Smooth muscle cell (in vitro differentiated cells): ENCODE data around the gene RPTOR. TPM values are rescaled to one million over a fixed set of nuclear protein-coding genes. Genes with fewer than 3 reads are reported as not detected.

Source experiments
- DNase-seq: peaks from one replicate; lab custom pipeline; 2025; ENCODE audit not compliant: unreplicated experiment; lab: John Stamatoyannopoulos, UW
- H2AFZ ChIP-seq: fragments of 200-600 bp; sonication (generic); 2 replicates; pipeline ENCODE4 v1.6.0; 2016; ENCODE audit warnings: antibody characterized with exemption, low read depth, mild to moderate bottlenecking
- H3F3A ChIP-seq: fragments of 200-600 bp; sonication (generic); 2 replicates; pipeline ENCODE4 v1.6.0; 2017; ENCODE audit warnings: antibody characterized with exemption, low read depth
- H3K27ac ChIP-seq: fragments of 200-600 bp; sonication (generic); 2 replicates; pipeline ENCODE4 v1.5.1; 2016; ENCODE audit warnings: low read depth, mild to moderate bottlenecking
- H3K27me3 ChIP-seq: fragments of 200-600 bp; sonication (generic); 2 replicates; pipeline ENCODE4 v1.6.1; 2016; ENCODE audit warnings: low read depth, mild to moderate bottlenecking
- H3K36me3 ChIP-seq: fragments of 200-600 bp; sonication (generic); 2 replicates; pipeline ENCODE4 v1.5.1; 2016; ENCODE audit warnings: low read depth
- H3K4me1 ChIP-seq: fragments of 200-600 bp; sonication (generic); 2 replicates; pipeline ENCODE4 v1.5.1; 2016; ENCODE audit warnings: low read depth
- H3K4me2 ChIP-seq: fragments of 200-600 bp; sonication (generic); 2 replicates; pipeline ENCODE4 v1.6.0; 2016; ENCODE audit warnings: mild to moderate bottlenecking
- H3K4me3 ChIP-seq: fragments of 200-600 bp; sonication (generic); 2 replicates; pipeline ENCODE4 v1.5.1; 2016; ENCODE audit warnings: mild to moderate bottlenecking
- H3K79me2 ChIP-seq: fragments of 200-600 bp; sonication (generic); 2 replicates; pipeline ENCODE4 v1.6.0; 2016; ENCODE audit warnings: low read depth, mild to moderate bottlenecking
- H3K9ac ChIP-seq: fragments of 200-600 bp; sonication (generic); 2 replicates; pipeline ENCODE4 v1.6.0; 2016; ENCODE audit warnings: low read depth
- H3K9me3 ChIP-seq: fragments of 200-600 bp; sonication (generic); replicated peaks from 2 replicates; pipeline ENCODE4 v1.5.1; 2016; ENCODE audit warnings: low read depth
- H4K20me1 ChIP-seq: fragments of 200-600 bp; sonication (generic); 2 replicates; pipeline ENCODE4 v1.6.0; 2016; ENCODE audit warnings: low read depth
- CTCF ChIP-seq: fragments of 200-600 bp; sonication (generic); IDR thresholded peaks from 2 replicates; pipeline ENCODE4 v1.5.1; 2017; ENCODE audit warnings: borderline replicate concordance, mild to moderate bottlenecking, antibody characterized with exemption; ENCODE audit not compliant: insufficient read depth, poor library complexity, severe bottlenecking
- WGBS: methylation state at CpG from one replicate; pipeline ENCODE4 v1.1.7; 2016; ENCODE audit warnings: low lambda C conversion rate; 5-methylcytosine and 5-hydroxymethylcytosine counted together
- polyA plus RNA-seq: library from polyadenylated mRNA; unstranded; fragments of >200 nt; fragmentation: Nextera tagmentation; extraction: Ambion mirVana; gene quantifications from 2 replicates; pipeline ENCODE4 v1.2.1, GENCODE V29; 2016
- total RNA-seq: library from RNA; depleted of rRNA; stranded (reverse); fragments of >200 nt; gene quantifications from 2 replicates; pipeline ENCODE4 v1.2.3, GENCODE V29; 2014

The RPTOR gene
- total and polyA plus RNA-seq, 2 experiments from 2014 or later, result 10.6 to 12.2 TPM

- Histone ChIP-seq H3K36me3 (no peaks in the 10 kb centered on the region), H3K9me3 (no peaks in the 10 kb centered on the region), H4K20me1 (no peaks in the 10 kb centered on the region), H3K27me3 (no peaks in the 10 kb centered on the region), H3K27ac (no peak overlapping the region), H3K79me2 (no peaks in the 10 kb centered on the region), H3K4me3 (no peak overlapping the region), H3K4me2 (no peak overlapping the region), H3K9ac (no peak overlapping the region), H3F3A (peaks cover 5% of the 10 kb centered on the region), H3K4me1 (no peaks in the 10 kb centered on the region), H2AFZ (no peak overlapping the region)
- no peak for DNase-seq
- no peak for TF ChIP-seq CTCF
- 71% methylated on average over 25 of the region's 28 CpGs for WGBS
Observed at GRCh38 chr17:80526116-80526910, 18.3 kb upstream of the RPTOR start.

- Histone ChIP-seq H3K4me1 (no peaks in the 10 kb centered on the region), H3K9ac (no peak overlapping the region), H3K27me3 (no peaks in the 10 kb centered on the region), H4K20me1 (no peaks in the 10 kb centered on the region), H3K9me3 (no peaks in the 10 kb centered on the region), H2AFZ (no peak overlapping the region), H3K36me3 (no peaks in the 10 kb centered on the region), H3K4me3 (no peak overlapping the region), H3K27ac (no peak overlapping the region), H3F3A (peaks cover 5% of the 10 kb centered on the region), H3K79me2 (no peaks in the 10 kb centered on the region), H3K4me2 (no peak overlapping the region)
- DNase-seq, result no peak
- 78% methylated on average over 21 of the region's 21 CpGs for WGBS
- no peak for TF ChIP-seq CTCF
Observed at GRCh38 chr17:80527016-80527645, 17.5 kb upstream of the RPTOR start.

- H3K79me2 ChIP-seq, result no peaks in the 10 kb centered on the region
- TF ChIP-seq CTCF, result no peak
- no peaks in the 10 kb centered on the region for H4K20me1 ChIP-seq
- H3K9me3 ChIP-seq, result no peaks in the 10 kb centered on the region
- WGBS, result 89% methylated on average over 8 of the region's 8 CpGs
- H3K27me3 ChIP-seq, result no peaks in the 10 kb centered on the region
- no peak overlapping the region for H2AFZ ChIP-seq
- no peak overlapping the region for H3K4me3 ChIP-seq
- no peak overlapping the region for H3K27ac ChIP-seq
- no peaks in the 10 kb centered on the region for H3K4me1 ChIP-seq
- peaks cover 5% of the 10 kb centered on the region for H3F3A ChIP-seq
- H3K36me3 ChIP-seq, result no peaks in the 10 kb centered on the region
- no peak for DNase-seq
- H3K9ac ChIP-seq, result no peak overlapping the region
- no peak overlapping the region for H3K4me2 ChIP-seq
Observed at GRCh38 chr17:80528536-80528935, 16.1 kb upstream of the RPTOR start.
